Naive thymus-derived CD4-positive, alpha-beta T cell (primary cell): Measurements from ENCODE around the gene MTMR3. TPM values are rescaled to one million over a fixed set of nuclear protein-coding genes. Genes with fewer than 3 reads are reported as not detected.

Experiments used
- ATAC-seq: fragments of 150-1000 bp; cut with Tn5 transposase; 2 replicates; pipeline ENCODE4 v1.10.0; 2021; ENCODE audit warnings: mild to moderate bottlenecking, moderate library complexity
- CTCF ChIA-PET: fragments of 350-600 bp; sonication (Branson Sonifier 250); formaldehyde crosslinking; loops from one replicate; lab custom pipeline; 2021; ENCODE audit warnings: antibody characterized with exemption; lab: Charles Lee
- POLR2A ChIA-PET: fragments of 350-600 bp; sonication (Branson Sonifier 250); formaldehyde crosslinking; loops from one replicate; lab custom pipeline; 2021; ENCODE audit warnings: antibody characterized with exemption, inconsistent platforms; lab: Charles Lee
- DNase-seq, 9 donors: peaks; one replicate each; pipeline versions ENCODE4 v3.0.0 to v3.0.0-alpha.2; 2020 to 2022; ENCODE audit warnings: mixed read lengths in 1 of 9
- H3K27ac ChIP-seq: one replicate; pipeline ENCODE4 v1.7.0; 2013; ENCODE audit warnings: mild to moderate bottlenecking, low read depth, low read length, moderate library complexity
- H3K27me3 ChIP-seq, 2 donors: one replicate each; pipeline ENCODE4 v1.7.0; 2013; ENCODE audit warnings: low read length in 2 of 2, mild to moderate bottlenecking in 2 of 2, moderate library complexity in 2 of 2; ENCODE audit not compliant: control insufficient read depth in 2 of 2, insufficient read depth in 2 of 2
- H3K36me3 ChIP-seq, 3 experiments: 1 replicate in 2 of 3; 2 replicates in 1 of 3; pipeline ENCODE4 v1.7.0; 2013; ENCODE audit warnings: low read length in 3 of 3, mild to moderate bottlenecking in 3 of 3, moderate library complexity in 1 of 3; ENCODE audit not compliant: insufficient read depth in 3 of 3, control insufficient read depth in 2 of 3
- H3K4me1 ChIP-seq, 2 donors: one replicate each; pipeline ENCODE4 v1.7.0; 2013; ENCODE audit warnings: low read length in 2 of 2, mild to moderate bottlenecking in 2 of 2, moderate library complexity in 1 of 2; ENCODE audit not compliant: control insufficient read depth in 2 of 2, insufficient read depth in 2 of 2
- H3K4me3 ChIP-seq: 2 replicates; pipeline ENCODE4 v1.7.0; 2013; ENCODE audit warnings: mild to moderate bottlenecking, low read length
- H3K9me3 ChIP-seq, 3 experiments: 1 replicate in 2 of 3; 2 replicates in 1 of 3; pipeline ENCODE4 v1.7.0; 2013; ENCODE audit warnings: low read length in 3 of 3; ENCODE audit not compliant: control insufficient read depth in 2 of 3
- H3K27ac Mint-ChIP-seq, 9 donors: one replicate each; pipeline ENCODE4 v1.8.0; 2020 to 2022; ENCODE audit warnings: mixed read lengths in 9 of 9, mild to moderate bottlenecking in 8 of 9, moderate library complexity in 5 of 9, inconsistent platforms in 2 of 9
- H3K27me3 Mint-ChIP-seq, 5 donors: one replicate each; pipeline ENCODE4 v1.8.0; 2021 to 2022; ENCODE audit warnings: mixed read lengths in 5 of 5, mild to moderate bottlenecking in 1 of 5
- H3K36me3 Mint-ChIP-seq, 5 donors: one replicate each; pipeline ENCODE4 v1.8.0; 2020 to 2022; ENCODE audit warnings: mixed read lengths in 5 of 5, mild to moderate bottlenecking in 3 of 5, inconsistent platforms in 1 of 5
- H3K4me1 Mint-ChIP-seq, 7 donors: one replicate each; pipeline ENCODE4 v1.8.0; 2020 to 2022; ENCODE audit warnings: mixed read lengths in 7 of 7, mild to moderate bottlenecking in 3 of 7, inconsistent platforms in 1 of 7
- H3K4me3 Mint-ChIP-seq, 10 donors: one replicate each; pipeline ENCODE4 v1.8.0; 2020 to 2022; ENCODE audit warnings: mild to moderate bottlenecking in 10 of 10, mixed read lengths in 10 of 10, moderate library complexity in 6 of 10, inconsistent platforms in 2 of 10
- H3K9me3 Mint-ChIP-seq, 11 donors: one replicate each; pipeline ENCODE4 v1.8.0; 2020 to 2022; ENCODE audit warnings: mixed read lengths in 11 of 11, mild to moderate bottlenecking in 4 of 11, inconsistent platforms in 1 of 11, moderate library complexity in 1 of 11
- intact Hi-C, 2 donors: fragments of 100-400 bp; cut with micrococcal nuclease; formaldehyde crosslinking; loops; one replicate each; pipeline ENCODE4 v1.15.1; 2023
- polyA plus RNA-seq, 2 donors: library from polyadenylated mRNA; unstranded; fragments of 300-500 nt; fragmentation: Illumina TruSeq; gene quantifications; one replicate each; pipeline ENCODE4 v1.2.3, GENCODE V29; 2021
- total RNA-seq, 6 experiments: library from RNA in 5 of 6; stranded (reverse) in 5 of 6; gene quantifications; 1 replicate in 5 of 6; 2 replicates in 1 of 6; pipeline ENCODE4 v1.2.3 and lab custom pipeline; 2021 to 2026

The MTMR3 gene
- total and polyA plus RNA-seq, 7 experiments from 2014 or later, result 14.2 to 88.7 (median 60.6) TPM

GRCh38 chr22:30036656-30037055, 153.7 kb downstream of the MTMR3 start:
- H3K4me1 Mint-ChIP-seq, result peaks cover 0 to 4% (median 0%) of the 10 kb centered on the region in 7 donors
- ChIA-PET POLR2A (no interaction called here), CTCF (no interaction called here)
- no peaks in the 10 kb centered on the region for H3K4me1 ChIP-seq
- H3K27ac Mint-ChIP-seq, result no peak overlapping the region
- intact Hi-C loops, result no loop called here
- H3K27me3 Mint-ChIP-seq, result peaks cover 0 to 1% (median 0%) of the 10 kb centered on the region in 5 donors
- H3K27me3 ChIP-seq, result no peaks in the 10 kb centered on the region
- no peak overlapping the region for H3K4me3 Mint-ChIP-seq
- H3K36me3 ChIP-seq, result no peaks in the 10 kb centered on the region
- H3K9me3 Mint-ChIP-seq, result no peaks in the 10 kb centered on the region
- no peak overlapping the region for H3K4me3 ChIP-seq
- DNase-seq (no peak), ATAC-seq (no peak)
- H3K36me3 Mint-ChIP-seq, result no peaks in the 10 kb centered on the region
- no peak overlapping the region for H3K27ac ChIP-seq
- H3K9me3 ChIP-seq, result no peaks in the 10 kb centered on the region

- ATAC-seq (no peak), DNase-seq (no peak)
- Mint-ChIP-seq H3K36me3 (no peaks in the 10 kb centered on the region), H3K9me3 (peaks cover 0 to 3% (median 0%) of the 10 kb centered on the region in 11 donors), H3K27ac (no peak overlapping the region), H3K4me1 (peaks cover 0 to 4% (median 0%) of the 10 kb centered on the region in 7 donors), H3K27me3 (peaks cover 0 to 12% (median 7%) of the 10 kb centered on the region in 5 donors), H3K4me3 (no peak overlapping the region)
- Histone ChIP-seq H3K27me3 (no peaks in the 10 kb centered on the region), H3K4me3 (no peak overlapping the region), H3K4me1 (no peaks in the 10 kb centered on the region), H3K27ac (no peak overlapping the region), H3K9me3 (no peaks in the 10 kb centered on the region), H3K36me3 (no peaks in the 10 kb centered on the region)
- ChIA-PET CTCF (no interaction called here), POLR2A (no interaction called here)
- intact Hi-C loops, result no loop called here
Measured at GRCh38 chr22:30038219-30038618, 155.2 kb downstream of the MTMR3 start.

GRCh38 chr22:30040499-30041260, 157.7 kb downstream of the MTMR3 start:
- Histone ChIP-seq H3K4me1 (no peaks in the 10 kb centered on the region), H3K27ac (no peak overlapping the region), H3K9me3 (no peaks in the 10 kb centered on the region), H3K27me3 (no peaks in the 10 kb centered on the region), H3K36me3 (no peaks in the 10 kb centered on the region), H3K4me3 (no peak overlapping the region)
- POLR2A ChIA-PET, result interaction anchor here (0.8 kb wide), 1 partner anchor 1119 kb away, joined by 3 read pairs; the partner anchor contains the start of gene RNF185
- Mint-ChIP-seq H3K9me3 (peaks cover 0 to 3% (median 0%) of the 10 kb centered on the region in 11 donors), H3K4me3 (no peak overlapping the region), H3K36me3 (no peaks in the 10 kb centered on the region), H3K27ac (no peak overlapping the region), H3K27me3 (peaks cover 0 to 14% (median 8%) of the 10 kb centered on the region in 5 donors), H3K4me1 (peaks cover 0 to 4% (median 0%) of the 10 kb centered on the region in 7 donors)
- CTCF ChIA-PET, result no interaction called here
- DNase-seq, result no peak
- intact Hi-C loops, result no loop called here
- no peak for ATAC-seq

GRCh38 chr22:30041475-30041874, 158.5 kb downstream of the MTMR3 start:
- peaks cover 0 to 1% of the 10 kb centered on the region in 2 donors for H3K4me1 ChIP-seq
- H3K36me3 ChIP-seq, result no peaks in the 10 kb centered on the region
- Mint-ChIP-seq H3K4me1 (peaks cover 0 to 4% (median 0%) of the 10 kb centered on the region in 7 donors), H3K4me3 (no peak overlapping the region), H3K27ac (no peak overlapping the region), H3K9me3 (peaks cover 0 to 3% (median 0%) of the 10 kb centered on the region in 11 donors), H3K27me3 (peaks cover 0 to 14% (median 8%) of the 10 kb centered on the region in 5 donors), H3K36me3 (no peaks in the 10 kb centered on the region)
- ATAC-seq (no peak), DNase-seq (no peak)
- no peaks in the 10 kb centered on the region for H3K27me3 ChIP-seq
- ChIA-PET POLR2A (interaction anchor here (0.7 kb wide), 1 partner anchor 8 kb away, joined by 3 read pairs; no protein-coding TSS in a partner anchor), CTCF (no interaction called here)
- intact Hi-C loops, result no loop called here
- H3K9me3 ChIP-seq, result no peaks in the 10 kb centered on the region
- H3K4me3 ChIP-seq, result no peak overlapping the region
- no peak overlapping the region for H3K27ac ChIP-seq

- CTCF ChIA-PET, result no interaction called here
- ATAC-seq, result no peak
Measured at GRCh38 chr22:30041881-30042280, 158.9 kb downstream of the MTMR3 start.

GRCh38 chr22:30043161-30043560, 160.2 kb downstream of the MTMR3 start:
- no peak for ATAC-seq
- peaks cover 0 to 8% of the 10 kb centered on the region in 2 donors for H3K4me1 ChIP-seq
- H3K4me1 Mint-ChIP-seq, result peaks cover 0 to 16% (median 12%) of the 10 kb centered on the region in 7 donors
- CTCF ChIA-PET, result no interaction called here
- H3K4me3 Mint-ChIP-seq, result no peak overlapping the region
- no peak for DNase-seq
- H3K27me3 ChIP-seq, result no peaks in the 10 kb centered on the region
- H3K27me3 Mint-ChIP-seq, result peaks cover 0 to 14% (median 8%) of the 10 kb centered on the region in 5 donors
- no peak overlapping the region for H3K27ac ChIP-seq
- peaks cover 0 to 3% (median 0%) of the 10 kb centered on the region in 11 donors for H3K9me3 Mint-ChIP-seq
- no peak overlapping the region for H3K27ac Mint-ChIP-seq
- H3K36me3 Mint-ChIP-seq, result peaks cover 0 to 2% (median 0%) of the 10 kb centered on the region in 5 donors
- intact Hi-C loops, result no loop called here
- POLR2A ChIA-PET, result interaction anchor here (0.6 kb wide), 1 partner anchor 533 kb away, joined by 4 read pairs; no protein-coding TSS in a partner anchor
- no peaks in the 10 kb centered on the region for H3K36me3 ChIP-seq
- H3K4me3 ChIP-seq, result no peak overlapping the region
- no peaks in the 10 kb centered on the region for H3K9me3 ChIP-seq

More at GRCh38 chr22:30041881-30042280, 158.9 kb downstream of the MTMR3 start:
- intact Hi-C loops, result no loop called here
- H3K4me1 Mint-ChIP-seq, result peaks cover 0 to 7% (median 3%) of the 10 kb centered on the region in 7 donors
- Histone ChIP-seq H3K9me3 (no peaks in the 10 kb centered on the region), H3K4me3 (no peak overlapping the region), H3K4me1 (peaks cover 0 to 5% of the 10 kb centered on the region in 2 donors), H3K27ac (no peak overlapping the region), H3K27me3 (no peaks in the 10 kb centered on the region), H3K36me3 (no peaks in the 10 kb centered on the region)
- H3K4me3 Mint-ChIP-seq, result peak overlapping the region in 1 of 10 donors; percentile 12
- no peak overlapping the region for H3K27ac Mint-ChIP-seq
- H3K27me3 Mint-ChIP-seq, result peaks cover 0 to 14% (median 8%) of the 10 kb centered on the region in 5 donors
- POLR2A ChIA-PET, result interaction anchor here (0.7 kb wide), 1 partner anchor 9 kb away, joined by 3 read pairs; no protein-coding TSS in a partner anchor
- peaks cover 0 to 3% (median 0%) of the 10 kb centered on the region in 11 donors for H3K9me3 Mint-ChIP-seq
- H3K36me3 Mint-ChIP-seq, result no peaks in the 10 kb centered on the region
- no peak for DNase-seq
